CD4-positive, alpha-beta T cell (primary cell): ENCODE measurements around the gene MCU. TPM values are rescaled to one million over a fixed set of nuclear protein-coding genes. Genes with fewer than 3 reads are reported as not detected.

ENCODE experiments used
- ATAC-seq: fragments of 200-7000 bp; cut with Tn5 transposase; one replicate; pipeline ENCODE4 v1.10.0; 2022; ENCODE audit warnings: mild to moderate bottlenecking; ENCODE audit not compliant: poor library complexity
- CTCF ChIA-PET: fragments of 350-600 bp; sonication (Branson Sonifier 250); formaldehyde crosslinking; loops from one replicate; lab custom pipeline; 2021; ENCODE audit warnings: antibody characterized with exemption, inconsistent platforms; lab: Charles Lee
- POLR2A ChIA-PET: fragments of 350-600 bp; sonication (Branson Sonifier 250); formaldehyde crosslinking; loops from one replicate; lab custom pipeline; 2021; ENCODE audit warnings: antibody characterized with exemption, inconsistent platforms; lab: Charles Lee
- DNase-seq, 14 experiments: peaks; one replicate each; pipeline ENCODE4 v3.0.0-alpha.2; 2013 to 2020; ENCODE audit warnings: mixed read lengths in 2 of 14
- H3K27ac ChIP-seq, 2 donors: one replicate each; pipeline versions ENCODE4 v1.5.1 to v1.7.0; 2013; ENCODE audit warnings: low read length in 2 of 2, low read depth in 1 of 2, mild to moderate bottlenecking in 1 of 2
- H3K27me3 ChIP-seq, 2 experiments: 1 replicate in 1 of 2; 2 replicates in 1 of 2; pipeline versions ENCODE4 v1.6.1 to v1.7.0; 2013; ENCODE audit warnings: low read length in 2 of 2, control low read depth in 1 of 2, mild to moderate bottlenecking in 1 of 2, moderate library complexity in 1 of 2; ENCODE audit not compliant: insufficient read depth in 2 of 2, control insufficient read depth in 1 of 2
- H3K36me3 ChIP-seq: one replicate; pipeline ENCODE4 v1.6.1; 2013; ENCODE audit warnings: low read length, control low read depth; ENCODE audit not compliant: insufficient read depth
- H3K4me1 ChIP-seq: one replicate; pipeline ENCODE4 v1.6.1; 2013; ENCODE audit warnings: low read length, control low read depth; ENCODE audit not compliant: insufficient read depth
- H3K4me3 ChIP-seq: one replicate; pipeline ENCODE4 v1.5.1; 2013; ENCODE audit warnings: mild to moderate bottlenecking, low read length, moderate library complexity
- H3K9me3 ChIP-seq, 2 experiments: 1 replicate in 1 of 2; 2 replicates in 1 of 2; pipeline versions ENCODE4 v1.6.1 to v1.7.0; 2013; ENCODE audit warnings: low read length in 2 of 2, mild to moderate bottlenecking in 2 of 2, control low read depth in 1 of 2, moderate library complexity in 1 of 2; ENCODE audit not compliant: control insufficient read depth in 1 of 2, insufficient read depth in 1 of 2
- H3K27ac Mint-ChIP-seq: one replicate; pipeline ENCODE4 v1.8.0; 2020; ENCODE audit warnings: mixed read lengths
- H3K27me3 Mint-ChIP-seq: one replicate; pipeline ENCODE4 v1.8.0; 2021; ENCODE audit warnings: mixed read lengths
- H3K36me3 Mint-ChIP-seq: one replicate; pipeline ENCODE4 v1.8.0; 2021; ENCODE audit warnings: low read depth, mixed read lengths
- H3K4me1 Mint-ChIP-seq: one replicate; pipeline ENCODE4 v1.8.0; 2021; ENCODE audit warnings: low read depth, mixed read lengths
- H3K4me3 Mint-ChIP-seq: one replicate; pipeline ENCODE4 v1.8.0; 2020; ENCODE audit warnings: mild to moderate bottlenecking, mixed read lengths
- H3K9me3 Mint-ChIP-seq: one replicate; pipeline ENCODE4 v1.8.0; 2020; ENCODE audit warnings: mixed read lengths
- intact Hi-C, 2 experiments: fragments of 100-400 bp; cut with DNase I in 1 of 2; cut with micrococcal nuclease in 1 of 2; formaldehyde crosslinking; loops; one replicate each; pipeline versions ENCODE4 v1.15.1 to v1.9.0; 2023 to 2025; cut with DNase I, micrococcal nuclease
- total RNA-seq, 174 experiments: library from RNA in 2 of 174; stranded (reverse) in 2 of 174; gene quantifications; one replicate each; pipeline ENCODE4 v1.2.3 and lab custom pipeline; 2021 to 2026
- TF ChIP-seq, protein P1 (sequence below): fragments of 200-600 bp; IDR thresholded peaks from one replicate; pipeline ENCODE4 v1.8.0; 2022; ENCODE audit warnings: antibody characterized with exemption, mild to moderate bottlenecking

Gene MCU
- total RNA-seq, 2 experiments from 2014 or later, result 10.3 to 12.0 TPM

DNA sequence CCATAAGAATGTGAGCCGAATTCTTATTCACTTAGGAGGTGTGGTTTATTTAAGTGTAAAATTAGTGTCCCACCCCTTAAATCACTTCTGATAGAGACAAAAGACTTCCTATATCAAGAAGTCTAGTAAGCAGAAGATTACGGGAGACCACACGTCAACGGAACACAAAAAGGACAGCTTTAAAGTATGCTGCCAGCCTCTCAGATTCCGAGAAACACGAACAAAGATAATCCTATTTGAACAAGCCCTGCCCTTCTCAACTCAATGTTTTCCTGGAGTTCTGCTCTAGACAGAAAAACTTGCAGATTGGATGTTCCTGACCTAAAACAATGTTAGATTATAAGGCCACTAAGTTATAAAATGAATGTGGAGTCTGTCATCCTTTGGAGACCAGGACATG is 4.9 kb upstream of the MCU start:
- no peak for ATAC-seq
- Mint-ChIP-seq H3K27me3 (no peaks in the 10 kb centered on the region), H3K36me3 (no peaks in the 10 kb centered on the region), H3K9me3 (no peaks in the 10 kb centered on the region), H3K4me3 (no peak overlapping the region), H3K4me1 (peaks cover 7% of the 10 kb centered on the region), H3K27ac (no peak overlapping the region)
- Histone ChIP-seq H3K9me3 (no peaks in the 10 kb centered on the region), H3K36me3 (no peaks in the 10 kb centered on the region), H3K4me1 (no peaks in the 10 kb centered on the region), H3K27me3 (no peaks in the 10 kb centered on the region), H3K4me3 (no peak overlapping the region), H3K27ac (no peak overlapping the region)
- ChIA-PET CTCF (no interaction called here), POLR2A (no interaction called here)
- intact Hi-C loops, result no loop called here
- no peak for DNase-seq
- TF ChIP-seq, protein P1, sequence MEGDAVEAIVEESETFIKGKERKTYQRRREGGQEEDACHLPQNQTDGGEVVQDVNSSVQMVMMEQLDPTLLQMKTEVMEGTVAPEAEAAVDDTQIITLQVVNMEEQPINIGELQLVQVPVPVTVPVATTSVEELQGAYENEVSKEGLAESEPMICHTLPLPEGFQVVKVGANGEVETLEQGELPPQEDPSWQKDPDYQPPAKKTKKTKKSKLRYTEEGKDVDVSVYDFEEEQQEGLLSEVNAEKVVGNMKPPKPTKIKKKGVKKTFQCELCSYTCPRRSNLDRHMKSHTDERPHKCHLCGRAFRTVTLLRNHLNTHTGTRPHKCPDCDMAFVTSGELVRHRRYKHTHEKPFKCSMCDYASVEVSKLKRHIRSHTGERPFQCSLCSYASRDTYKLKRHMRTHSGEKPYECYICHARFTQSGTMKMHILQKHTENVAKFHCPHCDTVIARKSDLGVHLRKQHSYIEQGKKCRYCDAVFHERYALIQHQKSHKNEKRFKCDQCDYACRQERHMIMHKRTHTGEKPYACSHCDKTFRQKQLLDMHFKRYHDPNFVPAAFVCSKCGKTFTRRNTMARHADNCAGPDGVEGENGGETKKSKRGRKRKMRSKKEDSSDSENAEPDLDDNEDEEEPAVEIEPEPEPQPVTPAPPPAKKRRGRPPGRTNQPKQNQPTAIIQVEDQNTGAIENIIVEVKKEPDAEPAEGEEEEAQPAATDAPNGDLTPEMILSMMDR, result no peak

DNA sequence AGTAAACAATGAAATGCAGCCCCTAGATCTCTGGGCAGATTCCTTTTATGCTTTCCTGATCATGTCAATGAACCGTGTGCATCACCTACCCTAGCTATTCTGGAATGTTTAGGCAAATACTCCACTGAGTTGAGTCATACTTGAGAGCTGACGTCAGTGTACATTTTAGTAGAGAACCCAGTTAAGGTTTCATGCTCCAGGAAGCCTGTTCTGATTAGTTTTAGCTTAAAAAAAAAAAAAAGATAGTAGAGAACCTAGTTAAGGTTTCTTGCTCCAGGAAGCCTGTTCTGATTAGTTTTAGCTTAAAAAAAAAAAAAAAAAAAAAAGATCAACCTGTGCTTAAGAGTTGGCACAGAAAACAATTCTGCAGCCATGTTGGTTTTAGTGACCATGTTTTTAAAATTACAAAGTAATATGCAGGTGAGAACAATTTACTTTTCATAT is 3.7 kb upstream of the MCU start:
- H3K9me3 Mint-ChIP-seq, result no peaks in the 10 kb centered on the region
- Histone ChIP-seq H3K27me3 (no peaks in the 10 kb centered on the region), H3K27ac (no peak overlapping the region), H3K4me1 (peaks cover 8% of the 10 kb centered on the region), H3K4me3 (no peak overlapping the region), H3K36me3 (no peaks in the 10 kb centered on the region), H3K9me3 (no peaks in the 10 kb centered on the region)
- ChIA-PET CTCF (interaction anchor here (0.7 to 1.1 kb wide), 2 partner anchors 9 to 10 kb away, joined by 3 read pairs; no protein-coding TSS in a partner anchor), POLR2A (interaction anchor here (0.7 kb wide), 1 partner anchor 373 kb away, joined by 3 read pairs; no protein-coding TSS in a partner anchor)
- H3K36me3 Mint-ChIP-seq, result no peaks in the 10 kb centered on the region
- intact Hi-C loops, result no loop called here
- H3K4me1 Mint-ChIP-seq, result peaks cover 14% of the 10 kb centered on the region
- no peaks in the 10 kb centered on the region for H3K27me3 Mint-ChIP-seq
- TF ChIP-seq, protein P1, result no peak
- H3K27ac Mint-ChIP-seq, result no peak overlapping the region
- DNase-seq (no peak), ATAC-seq (no peak)
- no peak overlapping the region for H3K4me3 Mint-ChIP-seq

DNA sequence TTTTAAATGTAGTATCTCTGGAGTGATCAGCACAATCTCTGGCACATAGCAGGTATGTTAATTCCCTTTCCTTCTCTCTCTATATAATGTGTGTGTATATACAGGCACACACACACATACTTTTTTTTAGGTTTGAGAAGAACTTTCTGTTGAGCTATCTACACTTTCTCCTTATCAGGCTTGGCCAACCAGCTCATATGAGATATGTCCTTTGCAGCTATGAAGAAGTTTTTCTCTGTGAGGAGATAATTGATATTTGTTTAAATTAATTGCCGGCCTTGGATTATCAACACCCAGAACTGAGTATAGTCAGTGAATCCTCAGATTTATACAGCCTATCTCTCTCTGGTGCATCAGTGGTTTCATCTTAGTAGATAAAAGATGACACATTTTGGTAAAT is 2.3 kb upstream of the MCU start:
- intact Hi-C loops, result loop anchor here (2.0 to 10.0 kb wide), 7 partner anchors 63 to 835 kb away; partner anchors contain the start of genes ECD (in 1 of the 2), FAM149B1 (in 1 of the 2), MICU1 (in 1 of the 2) and MRPS16 (in 1 of the 2)

More for the DNA sequence above, 2.3 kb upstream of the MCU start:
- ATAC-seq (no peak), DNase-seq (no peak)
- Mint-ChIP-seq H3K36me3 (no peaks in the 10 kb centered on the region), H3K27me3 (no peaks in the 10 kb centered on the region), H3K4me3 (no peak overlapping the region), H3K9me3 (no peaks in the 10 kb centered on the region), H3K4me1 (peaks cover 27% of the 10 kb centered on the region), H3K27ac (no peak overlapping the region)
- TF ChIP-seq, protein P1, result no peak
- POLR2A ChIA-PET, result no interaction called here
- peaks cover 10% of the 10 kb centered on the region for H3K4me1 ChIP-seq
- H3K9me3 ChIP-seq, result no peaks in the 10 kb centered on the region
- no peak overlapping the region for H3K4me3 ChIP-seq
- H3K27ac ChIP-seq, result no peak overlapping the region
- no peaks in the 10 kb centered on the region for H3K36me3 ChIP-seq
- CTCF ChIA-PET, result no interaction called here
- H3K27me3 ChIP-seq, result no peaks in the 10 kb centered on the region
